Measurements from ENCODE around the gene SDC3.

The SDC3 gene

DNA sequence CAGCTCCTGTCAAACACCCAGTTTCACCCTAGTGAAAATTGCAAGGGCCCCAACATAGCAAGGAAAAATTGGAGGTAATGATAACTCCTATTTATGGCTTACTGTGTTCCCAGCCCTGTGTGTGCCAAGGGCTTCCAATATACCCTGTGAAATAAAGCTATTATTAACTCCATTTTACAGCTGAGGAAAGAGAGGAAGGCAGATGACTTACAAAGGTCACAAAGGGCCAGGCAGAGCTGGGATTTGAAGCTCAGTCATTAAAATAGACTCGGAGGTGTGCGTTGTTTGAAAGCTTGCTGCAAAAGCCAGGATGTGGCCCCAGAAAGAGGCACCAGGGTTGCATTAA lies 20.2 kb upstream of the SDC3 start:
- no peak for DNase-seq (ENCODE audit: low read depth)

DNA sequence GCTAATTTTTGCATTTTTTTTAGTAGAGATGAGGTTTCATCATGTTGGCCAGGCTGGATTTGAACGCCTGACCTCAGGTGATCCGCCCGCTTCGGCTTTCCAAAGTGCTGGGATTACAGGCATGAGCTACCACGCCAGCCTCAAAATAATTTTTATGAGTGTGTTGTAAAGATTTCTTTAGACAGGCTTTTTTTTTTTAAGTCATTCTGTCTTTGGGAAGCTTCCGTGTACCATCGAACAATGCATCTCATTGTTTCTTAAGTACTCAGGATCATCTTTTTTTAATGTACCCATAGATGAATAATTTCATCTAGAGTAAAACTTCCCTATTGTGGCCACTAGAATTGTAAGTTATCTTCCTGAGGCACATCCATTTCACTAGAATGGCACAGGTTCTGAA lies 19.6 kb upstream of the SDC3 start:
- no peak for DNase-seq (ENCODE audit: low read depth)

- DNase-seq (ENCODE audit: low read depth): no peak
Measured at GRCh38 chr1:30927448-30927847, 18.9 kb upstream of the SDC3 start.

GRCh38 chr1:30923597-30923996 lies 15.0 kb upstream of the SDC3 start:
- peak; percentile 59 for DNase-seq (ENCODE audit: low read depth)

DNA sequence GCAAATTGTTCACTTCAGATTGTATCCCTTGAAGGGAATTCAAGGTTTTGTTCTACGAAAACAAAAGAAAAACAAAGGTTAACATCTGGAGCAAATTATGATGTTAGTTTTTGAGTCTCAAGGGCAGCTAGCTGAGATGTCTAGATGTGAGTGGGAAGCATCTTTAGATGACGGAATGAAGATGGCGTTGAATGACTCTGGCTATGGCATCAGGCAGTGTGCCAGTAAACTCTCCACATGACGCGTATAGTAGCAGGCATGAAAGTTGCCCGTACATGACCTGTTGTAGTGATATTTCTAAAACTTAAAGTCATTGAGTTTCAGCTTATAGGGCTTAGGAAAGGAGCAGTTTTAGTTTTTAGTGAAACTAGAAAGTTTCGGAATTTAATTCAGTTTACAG lies 12.3 kb upstream of the SDC3 start:
- no peak for DNase-seq (ENCODE audit: low read depth)

- DNase-seq (ENCODE audit: low read depth): peak; percentile 64
Measured at GRCh38 chr1:30919025-30919881, 10.7 kb upstream of the SDC3 start.

GRCh38 chr1:30916296-30916695 lies 7.7 kb upstream of the SDC3 start:
- no peak for DNase-seq (ENCODE audit: low read depth)

DNA sequence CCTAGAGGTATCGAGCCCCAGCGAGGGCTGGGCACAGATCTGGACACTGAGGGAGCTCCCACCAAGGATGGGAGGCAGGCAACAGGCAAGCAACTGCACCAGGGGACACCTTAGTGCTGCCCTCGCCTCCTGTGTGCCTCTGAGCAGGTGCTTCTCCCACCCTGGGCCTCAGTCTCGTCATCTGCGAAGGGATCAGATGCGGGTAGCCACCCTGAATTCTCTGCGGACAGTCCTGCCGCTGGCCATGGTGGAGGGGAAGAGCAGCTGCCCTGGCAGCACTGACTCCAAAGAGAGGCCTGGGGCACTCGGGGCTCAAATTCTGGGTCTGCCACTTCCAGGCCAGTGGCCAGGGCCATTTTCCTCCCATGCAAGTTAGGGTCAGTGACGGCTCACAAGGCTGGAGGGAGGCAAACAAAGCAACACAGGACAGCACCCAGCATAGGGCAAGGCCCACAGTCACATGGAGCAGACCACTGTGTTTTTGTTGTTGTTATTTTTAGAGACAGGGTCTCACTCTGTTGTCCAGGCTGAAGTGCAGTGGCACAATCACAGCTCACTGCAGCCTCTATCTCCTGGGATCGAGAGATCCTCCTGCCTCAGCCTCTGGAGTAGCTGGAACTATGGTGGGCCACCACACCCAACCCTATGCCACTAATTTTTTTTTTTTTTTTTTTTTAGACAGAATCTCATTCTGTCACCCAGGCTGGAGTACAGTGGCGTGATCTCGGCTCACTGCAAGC lies 7.1 kb upstream of the SDC3 start:
- DNase-seq (ENCODE audit: low read depth): no peak

GRCh38 chr1:30914931-30915330 lies 6.4 kb upstream of the SDC3 start:
- no peak for DNase-seq (ENCODE audit: low read depth)

GRCh38 chr1:30914587-30914922 lies 6.0 kb upstream of the SDC3 start:
- DNase-seq (ENCODE audit: low read depth): no peak

DNA sequence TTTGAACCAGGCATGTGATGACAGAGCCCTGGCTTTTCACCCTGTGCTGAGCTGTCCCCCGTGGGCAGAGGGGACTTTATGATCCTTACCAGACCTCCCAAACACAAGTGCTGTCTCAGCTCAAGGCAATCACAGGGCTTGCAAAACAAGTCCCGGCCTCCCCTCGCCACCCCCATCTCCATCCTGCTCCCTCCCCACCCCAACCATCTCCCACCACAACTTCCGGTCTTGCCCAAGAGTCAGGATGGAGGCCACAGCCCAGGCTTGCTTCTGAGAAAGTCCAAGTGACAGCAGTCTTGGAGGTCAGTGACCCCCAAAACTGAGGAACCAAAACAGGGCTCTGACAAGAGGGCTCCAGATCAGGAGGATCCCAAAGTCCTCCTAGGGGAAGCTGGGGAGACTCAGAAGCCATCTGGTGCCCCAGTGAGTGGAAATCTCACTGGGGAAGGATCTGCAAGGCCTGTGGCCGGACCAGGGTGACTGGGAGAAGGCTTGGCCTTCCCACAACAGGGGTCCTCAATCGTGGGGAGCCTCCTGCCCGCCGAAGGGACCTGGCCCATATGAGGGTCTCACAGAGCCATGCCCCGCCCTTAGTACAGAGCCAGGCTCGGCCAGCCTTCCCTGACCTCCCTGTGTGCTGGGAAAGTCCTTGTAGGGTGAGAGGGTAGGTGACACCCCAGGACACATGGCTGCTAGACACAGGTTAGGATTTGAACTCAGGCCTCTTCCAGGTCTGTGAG lies 4.5 kb upstream of the SDC3 start:
- DNase-seq (ENCODE audit: low read depth): no peak

DNA sequence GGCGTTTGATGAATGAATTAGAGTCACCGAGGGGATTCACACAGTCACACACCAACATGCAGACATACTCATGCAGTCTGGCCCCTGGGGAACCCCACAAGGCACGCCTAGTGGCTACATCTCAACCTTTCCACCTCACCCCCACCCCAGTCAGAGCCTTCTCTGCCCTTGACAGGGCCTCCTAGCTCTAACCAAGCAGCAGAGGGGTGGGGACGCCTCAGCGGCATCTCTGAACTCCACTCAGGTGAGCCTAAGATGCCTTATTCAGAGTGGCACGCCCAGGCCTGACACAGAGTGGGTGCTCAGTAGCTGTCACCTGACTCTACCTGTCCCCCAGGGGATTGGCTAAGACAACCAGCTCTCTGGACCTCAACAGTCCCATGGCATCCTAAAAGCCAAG lies 3.7 kb upstream of the SDC3 start:
- no peak for DNase-seq (ENCODE audit: low read depth)

- DNase-seq (ENCODE audit: low read depth): peak; percentile 85
Measured at GRCh38 chr1:30911059-30911954, 2.7 kb upstream of the SDC3 start.

GRCh38 chr1:30909365-30910068 lies 959 bp upstream of the SDC3 start:
- no peak for DNase-seq (ENCODE audit: low read depth)

GRCh38 chr1:30908316-30908695 lies 252 bp downstream of the SDC3 start:
- no peak for DNase-seq (ENCODE audit: low read depth)

- DNase-seq (ENCODE audit: low read depth): no peak
Measured at GRCh38 chr1:30907481-30908315, 860 bp downstream of the SDC3 start.

DNA sequence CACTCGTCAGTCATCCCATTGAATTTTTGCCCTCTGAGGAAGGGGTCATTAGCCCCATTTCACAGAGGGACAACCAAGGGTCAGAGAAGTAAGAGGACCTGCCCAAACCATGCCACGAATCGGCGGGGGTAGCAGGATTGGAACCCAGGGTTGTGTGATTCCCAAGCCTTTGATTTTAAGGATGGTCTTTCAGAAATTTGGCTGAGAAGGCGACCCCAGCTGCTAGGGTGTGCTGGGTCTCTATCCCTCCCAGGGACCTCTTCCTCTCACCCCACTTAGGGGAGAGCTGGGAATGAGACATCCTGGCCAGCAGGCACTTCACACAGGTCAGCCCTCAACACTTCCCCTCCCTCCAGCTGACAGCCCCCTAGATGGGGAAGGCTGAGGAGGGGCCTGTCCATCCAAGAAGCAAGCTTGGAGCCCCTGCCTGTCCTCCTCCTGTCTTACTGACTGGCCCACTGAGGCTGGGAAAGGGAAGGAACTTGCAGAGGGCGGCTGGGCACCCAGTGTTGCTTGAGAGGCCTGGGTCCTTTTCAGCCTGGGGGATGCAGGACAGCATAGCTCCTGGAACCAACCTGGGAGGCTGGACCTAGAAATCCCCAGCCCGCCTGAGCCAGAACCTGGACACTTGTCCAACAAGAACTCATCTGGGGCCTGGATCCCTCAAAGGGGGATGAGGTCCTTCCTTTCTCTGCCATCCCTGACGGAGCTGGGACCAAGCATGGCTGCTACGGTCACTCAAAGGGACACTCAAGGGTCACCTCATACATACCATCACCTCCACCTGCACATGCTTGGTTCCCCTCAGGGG lies 1.7 kb downstream of the SDC3 start:
- DNase-seq (ENCODE audit: low read depth): no peak

GRCh38 chr1:30905916-30906620 lies 2.5 kb downstream of the SDC3 start:
- no peak for DNase-seq (ENCODE audit: low read depth)

DNA sequence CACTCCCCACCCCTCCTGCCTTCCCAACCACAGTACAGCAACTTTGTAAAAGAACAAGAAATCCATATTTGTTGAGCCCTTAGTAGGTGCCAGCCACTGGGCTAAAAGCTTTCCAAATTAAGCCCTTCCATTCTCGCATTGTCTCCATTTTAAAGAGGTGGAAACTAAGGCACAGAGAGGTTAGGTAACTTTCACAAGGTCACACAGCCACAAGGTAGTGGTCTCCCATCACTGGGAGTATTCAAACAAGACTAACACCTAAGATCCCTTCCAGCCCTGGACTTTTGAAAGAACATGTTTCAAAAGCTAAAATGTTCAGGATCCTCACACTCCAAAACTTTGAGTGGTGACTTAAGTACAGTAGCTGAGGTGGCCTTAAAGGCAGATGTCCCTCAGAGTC lies 3.2 kb downstream of the SDC3 start:
- DNase-seq (ENCODE audit: low read depth): no peak

Measured in ELR (cell line).